Erythroblast (primary cell): ENCODE measurements around the gene CNTN4.

Source experiments
- GATA1 ChIP-seq: IDR thresholded peaks from 2 replicates; pipeline ENCODE4 v1.6.1; 2011; ENCODE audit warnings: low read depth, mild to moderate bottlenecking, control low read depth, low read length, moderate library complexity
- POLR2A ChIP-seq: IDR thresholded peaks from 2 replicates; pipeline ENCODE4 v1.6.1; 2011; ENCODE audit warnings: mild to moderate bottlenecking, low read length

- no peak for TF ChIP-seq POLR2A
- TF ChIP-seq GATA1: no peak
Observed at GRCh38 chr3:2525968-2526367, 427.3 kb downstream of the CNTN4 start.
